ENCODE data around the gene FBXL17.

- no peak for TF ChIP-seq PATZ1 (tag by site-specific recombination; IDR thresholded peaks at IDR 0.05)
- no peak for TF ChIP-seq ZNF350 (tag by site-specific recombination; IDR thresholded peaks at IDR 0.05)
- no peak for TF ChIP-seq REST (tag by site-specific recombination; IDR thresholded peaks at IDR 0.05)
Observed at GRCh38 chr5:108421713-108422112, 39.8 kb upstream of the FBXL17 start.
